DOHH2 (cell line): ENCODE data around the gene SDE2.

Experiments
- CTCF ChIP-seq: fragments of 200-600 bp; sonication (generic); IDR thresholded peaks from one replicate; pipeline ENCODE4 v1.5.1; 2014; ENCODE audit warnings: antibody characterized with exemption, mild to moderate bottlenecking, low read depth, low read length; ENCODE audit not compliant: poor library complexity, severe bottlenecking
- EZH2phosphoT487 ChIP-seq: fragments of 200-600 bp; sonication (generic); IDR thresholded peaks from 2 replicates; pipeline ENCODE4 v1.6.1; 2017; ENCODE audit warnings: borderline replicate concordance, mild to moderate bottlenecking, antibody characterized with exemption, low read length, moderate library complexity, mixed read lengths

DNA sequence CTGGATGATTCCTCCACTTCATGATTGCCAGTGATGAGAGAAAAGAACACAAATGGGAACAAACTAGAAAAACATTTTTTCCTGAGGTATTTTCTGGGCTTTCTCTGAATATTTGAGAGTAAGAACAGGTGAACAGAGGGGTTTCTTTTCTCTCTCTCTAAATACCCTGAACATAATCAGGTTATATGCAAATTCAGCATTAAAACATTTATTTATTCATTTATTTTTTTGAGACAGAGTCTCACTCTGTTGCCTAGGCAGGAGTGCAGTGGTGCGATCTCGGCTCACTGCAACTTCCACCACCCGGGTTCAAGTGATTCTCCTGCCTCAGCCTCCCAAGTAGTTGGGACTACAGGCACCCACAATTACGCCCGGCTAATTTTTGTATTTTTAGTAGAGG, 52.3 kb downstream of the SDE2 start:
- TF ChIP-seq CTCF: no peak
- TF ChIP-seq EZH2phosphoT487: no peak
